MM.1S (cell line): ENCODE measurements around the gene TRAF1.
A peak's percentile ranks its signal among the peaks of the same experiment; 100 is the strongest.

Experiments
- CTCF ChIP-seq: fragments of 300-600 bp; sonication (generic); IDR thresholded peaks from 2 replicates; pipeline ENCODE4 v1.5.1; 2016; ENCODE audit warnings: antibody characterized with exemption, low read length, mixed read lengths
- EZH2 ChIP-seq: fragments of 300-600 bp; sonication (generic); optimal IDR thresholded peaks from 2 replicates; pipeline ENCODE3; 2017; ENCODE audit warnings: low read depth, mild to moderate bottlenecking, antibody characterized with exemption, low read length, mixed read lengths
- EZH2phosphoT487 ChIP-seq: fragments of 300-600 bp; sonication (generic); IDR thresholded peaks from 2 replicates; pipeline ENCODE4 v1.6.1; 2018; ENCODE audit warnings: antibody characterized with exemption, low read length

DNA sequence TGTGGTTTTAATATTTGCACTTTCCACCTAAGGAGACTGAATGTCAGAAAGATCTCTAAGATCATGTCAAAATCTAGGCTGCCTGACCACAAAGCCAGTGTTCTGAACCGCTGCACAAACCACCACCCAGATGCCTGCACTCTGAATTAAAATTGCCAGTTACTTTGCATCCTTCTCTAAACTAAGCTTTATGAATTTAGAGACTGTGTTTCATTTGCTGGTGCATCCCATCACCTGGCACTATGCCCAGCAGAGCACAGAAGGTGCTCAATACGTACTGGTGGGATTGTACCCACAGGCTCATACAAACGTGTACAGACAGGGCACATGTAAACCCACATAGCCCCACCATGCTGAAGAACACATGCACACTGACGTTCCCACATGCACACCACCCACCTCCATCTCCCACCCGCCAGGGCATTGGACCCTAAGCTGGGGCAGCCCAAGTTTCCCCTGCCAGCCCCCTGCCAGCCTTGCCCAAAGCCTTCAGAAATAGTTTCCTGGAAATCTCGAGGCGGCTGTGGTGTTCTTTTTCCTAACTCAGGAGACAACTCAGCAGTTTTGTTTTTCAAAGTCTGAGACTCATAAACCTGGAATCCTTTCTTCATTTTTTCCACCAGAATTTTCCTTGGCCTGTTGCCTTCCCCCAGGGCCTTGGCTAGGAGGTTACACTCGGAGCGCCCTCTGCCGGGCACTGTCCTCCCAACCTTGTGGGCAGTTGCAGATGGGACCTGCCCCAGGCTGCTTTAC is 9.6 kb upstream of the TRAF1 start:
- TF ChIP-seq CTCF = peak; percentile 97
- TF ChIP-seq EZH2 = no peak
- TF ChIP-seq EZH2phosphoT487 = no peak
